Measurements from ENCODE around the gene RAI1. TPM values are rescaled to one million over a fixed set of nuclear protein-coding genes. Genes with fewer than 3 reads are reported as not detected.
A peak's percentile ranks its signal among the peaks of the same experiment; 100 is the strongest.

The RAI1 gene
- total and polyA plus RNA-seq, 2 experiments from 2014 or later = 0.87 to 0.89 TPM

DNA sequence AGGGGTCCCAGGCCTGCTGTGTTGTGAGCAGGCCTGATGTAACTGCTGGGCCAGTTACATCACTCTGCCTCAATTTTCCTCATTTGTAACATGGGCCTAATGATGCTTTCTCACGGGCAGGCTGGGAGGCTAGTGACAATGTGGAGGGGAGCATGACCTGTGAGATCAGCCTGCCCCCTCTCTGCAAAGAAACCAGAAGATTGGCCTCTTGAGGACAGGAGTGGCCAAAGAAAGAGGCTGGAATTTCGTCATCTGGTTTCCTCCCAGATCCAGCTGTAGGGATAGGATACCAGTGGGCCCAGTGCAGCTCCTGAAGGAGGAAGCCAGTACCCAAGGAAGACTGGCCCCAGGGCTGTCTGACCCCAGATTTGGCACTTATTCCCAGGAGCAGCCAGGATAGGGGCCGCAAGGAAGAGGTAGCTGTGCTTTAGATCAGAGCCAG is 156.1 kb downstream of the RAI1 start (continued):
- TF ChIP-seq, protein P1, sequence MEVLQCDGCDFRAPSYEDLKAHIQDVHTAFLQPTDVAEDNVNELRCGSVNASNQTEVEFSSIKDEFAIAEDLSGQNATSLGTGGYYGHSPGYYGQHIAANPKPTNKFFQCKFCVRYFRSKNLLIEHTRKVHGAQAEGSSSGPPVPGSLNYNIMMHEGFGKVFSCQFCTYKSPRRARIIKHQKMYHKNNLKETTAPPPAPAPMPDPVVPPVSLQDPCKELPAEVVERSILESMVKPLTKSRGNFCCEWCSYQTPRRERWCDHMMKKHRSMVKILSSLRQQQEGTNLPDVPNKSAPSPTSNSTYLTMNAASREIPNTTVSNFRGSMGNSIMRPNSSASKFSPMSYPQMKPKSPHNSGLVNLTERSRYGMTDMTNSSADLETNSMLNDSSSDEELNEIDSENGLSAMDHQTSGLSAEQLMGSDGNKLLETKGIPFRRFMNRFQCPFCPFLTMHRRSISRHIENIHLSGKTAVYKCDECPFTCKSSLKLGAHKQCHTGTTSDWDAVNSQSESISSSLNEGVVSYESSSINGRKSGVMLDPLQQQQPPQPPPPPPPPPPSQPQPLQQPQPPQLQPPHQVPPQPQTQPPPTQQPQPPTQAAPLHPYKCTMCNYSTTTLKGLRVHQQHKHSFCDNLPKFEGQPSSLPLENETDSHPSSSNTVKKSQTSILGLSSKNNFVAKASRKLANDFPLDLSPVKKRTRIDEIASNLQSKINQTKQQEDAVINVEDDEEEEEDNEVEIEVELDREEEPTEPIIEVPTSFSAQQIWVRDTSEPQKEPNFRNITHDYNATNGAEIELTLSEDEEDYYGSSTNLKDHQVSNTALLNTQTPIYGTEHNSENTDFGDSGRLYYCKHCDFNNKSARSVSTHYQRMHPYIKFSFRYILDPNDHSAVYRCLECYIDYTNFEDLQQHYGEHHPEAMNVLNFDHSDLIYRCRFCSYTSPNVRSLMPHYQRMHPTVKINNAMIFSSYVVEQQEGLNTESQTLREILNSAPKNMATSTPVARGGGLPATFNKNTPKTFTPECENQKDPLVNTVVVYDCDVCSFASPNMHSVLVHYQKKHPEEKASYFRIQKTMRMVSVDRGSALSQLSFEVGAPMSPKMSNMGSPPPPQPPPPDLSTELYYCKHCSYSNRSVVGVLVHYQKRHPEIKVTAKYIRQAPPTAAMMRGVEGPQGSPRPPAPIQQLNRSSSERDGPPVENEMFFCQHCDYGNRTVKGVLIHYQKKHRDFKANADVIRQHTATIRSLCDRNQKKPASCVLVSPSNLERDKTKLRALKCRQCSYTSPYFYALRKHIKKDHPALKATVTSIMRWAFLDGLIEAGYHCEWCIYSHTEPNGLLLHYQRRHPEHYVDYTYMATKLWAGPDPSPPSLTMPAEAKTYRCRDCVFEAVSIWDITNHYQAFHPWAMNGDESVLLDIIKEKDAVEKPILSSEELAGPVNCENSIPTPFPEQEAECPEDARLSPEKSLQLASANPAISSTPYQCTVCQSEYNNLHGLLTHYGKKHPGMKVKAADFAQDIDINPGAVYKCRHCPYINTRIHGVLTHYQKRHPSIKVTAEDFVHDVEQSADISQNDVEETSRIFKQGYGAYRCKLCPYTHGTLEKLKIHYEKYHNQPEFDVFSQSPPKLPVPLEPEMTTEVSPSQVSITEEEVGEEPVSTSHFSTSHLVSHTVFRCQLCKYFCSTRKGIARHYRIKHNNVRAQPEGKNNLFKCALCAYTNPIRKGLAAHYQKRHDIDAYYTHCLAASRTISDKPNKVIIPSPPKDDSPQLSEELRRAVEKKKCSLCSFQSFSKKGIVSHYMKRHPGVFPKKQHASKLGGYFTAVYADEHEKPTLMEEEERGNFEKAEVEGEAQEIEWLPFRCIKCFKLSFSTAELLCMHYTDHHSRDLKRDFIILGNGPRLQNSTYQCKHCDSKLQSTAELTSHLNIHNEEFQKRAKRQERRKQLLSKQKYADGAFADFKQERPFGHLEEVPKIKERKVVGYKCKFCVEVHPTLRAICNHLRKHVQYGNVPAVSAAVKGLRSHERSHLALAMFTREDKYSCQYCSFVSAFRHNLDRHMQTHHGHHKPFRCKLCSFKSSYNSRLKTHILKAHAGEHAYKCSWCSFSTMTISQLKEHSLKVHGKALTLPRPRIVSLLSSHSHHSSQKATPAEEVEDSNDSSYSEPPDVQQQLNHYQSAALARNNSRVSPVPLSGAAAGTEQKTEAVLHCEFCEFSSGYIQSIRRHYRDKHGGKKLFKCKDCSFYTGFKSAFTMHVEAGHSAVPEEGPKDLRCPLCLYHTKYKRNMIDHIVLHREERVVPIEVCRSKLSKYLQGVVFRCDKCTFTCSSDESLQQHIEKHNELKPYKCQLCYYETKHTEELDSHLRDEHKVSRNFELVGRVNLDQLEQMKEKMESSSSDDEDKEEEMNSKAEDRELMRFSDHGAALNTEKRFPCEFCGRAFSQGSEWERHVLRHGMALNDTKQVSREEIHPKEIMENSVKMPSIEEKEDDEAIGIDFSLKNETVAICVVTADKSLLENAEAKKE (CRISPR knock-in tag; IDR thresholded peaks at IDR 0.05) = no peak
- TF ChIP-seq POLR2AphosphoS5 (IDR thresholded peaks at IDR 0.05; ENCODE audit: low read depth) = peak; percentile 61
- TF ChIP-seq, protein P2, sequence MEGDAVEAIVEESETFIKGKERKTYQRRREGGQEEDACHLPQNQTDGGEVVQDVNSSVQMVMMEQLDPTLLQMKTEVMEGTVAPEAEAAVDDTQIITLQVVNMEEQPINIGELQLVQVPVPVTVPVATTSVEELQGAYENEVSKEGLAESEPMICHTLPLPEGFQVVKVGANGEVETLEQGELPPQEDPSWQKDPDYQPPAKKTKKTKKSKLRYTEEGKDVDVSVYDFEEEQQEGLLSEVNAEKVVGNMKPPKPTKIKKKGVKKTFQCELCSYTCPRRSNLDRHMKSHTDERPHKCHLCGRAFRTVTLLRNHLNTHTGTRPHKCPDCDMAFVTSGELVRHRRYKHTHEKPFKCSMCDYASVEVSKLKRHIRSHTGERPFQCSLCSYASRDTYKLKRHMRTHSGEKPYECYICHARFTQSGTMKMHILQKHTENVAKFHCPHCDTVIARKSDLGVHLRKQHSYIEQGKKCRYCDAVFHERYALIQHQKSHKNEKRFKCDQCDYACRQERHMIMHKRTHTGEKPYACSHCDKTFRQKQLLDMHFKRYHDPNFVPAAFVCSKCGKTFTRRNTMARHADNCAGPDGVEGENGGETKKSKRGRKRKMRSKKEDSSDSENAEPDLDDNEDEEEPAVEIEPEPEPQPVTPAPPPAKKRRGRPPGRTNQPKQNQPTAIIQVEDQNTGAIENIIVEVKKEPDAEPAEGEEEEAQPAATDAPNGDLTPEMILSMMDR (conservative IDR thresholded peaks at IDR 0.05; ENCODE audit: low read depth in 2 of 2) = peak in 1 of 2 experiments; percentile 30; a peak in 1 of 4 replicates
- no peak for TF ChIP-seq STAT1 (IDR thresholded peaks at IDR 0.05; ENCODE audit: unreplicated experiment)

DNA sequence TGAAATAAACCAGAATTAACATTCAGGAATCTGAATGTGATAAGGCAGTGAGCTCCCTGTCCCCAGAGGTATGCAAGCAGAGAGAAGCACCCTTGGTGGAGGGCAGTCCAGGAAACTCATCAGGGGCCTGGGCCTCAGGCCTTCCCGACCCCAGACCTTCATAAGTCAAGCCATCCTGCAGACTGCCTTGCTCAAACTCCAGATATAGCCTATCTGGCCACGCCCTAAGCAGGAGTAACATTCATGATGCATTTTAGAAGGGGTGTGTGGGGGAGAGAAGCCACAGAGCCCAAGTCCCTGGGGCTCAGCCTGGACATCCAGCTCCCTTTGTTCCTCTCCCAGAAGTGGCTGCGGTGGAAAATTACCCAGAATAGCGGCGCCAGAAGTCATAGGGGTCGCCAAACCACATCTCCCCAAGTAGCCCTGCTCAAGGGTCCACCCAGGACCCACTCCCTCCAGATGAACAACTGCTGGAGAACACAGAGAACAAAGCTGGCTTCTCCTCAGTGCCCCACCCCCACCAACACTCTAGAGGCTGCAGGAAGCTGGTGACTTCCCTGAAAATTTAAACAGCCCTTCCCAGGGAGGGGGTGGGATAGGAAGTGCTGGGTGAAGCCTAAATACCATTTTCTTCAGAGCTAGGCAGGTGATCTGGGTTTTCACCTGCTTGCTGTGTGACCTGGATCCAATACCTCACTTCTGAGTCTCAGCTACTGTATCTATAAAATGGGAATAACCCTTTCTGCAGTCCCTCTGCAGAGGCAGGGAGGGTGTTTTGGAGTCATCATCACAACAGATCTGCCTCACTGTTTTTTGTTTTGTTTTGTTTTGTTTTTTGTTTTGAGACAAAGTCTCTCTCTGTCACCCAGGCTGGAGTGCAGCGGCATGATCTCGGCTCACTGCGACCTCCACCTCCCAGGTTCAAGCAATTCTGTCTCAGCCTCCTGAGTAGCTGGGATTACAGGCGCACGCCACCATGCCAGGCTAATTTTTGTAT is 157.0 kb downstream of the RAI1 start:
- Histone ChIP-seq H3K27me3 (ENCODE audit: insufficient read depth) (no peaks in the 10 kb centered on the region), H3F3A (replicated peaks; ENCODE audit: low read depth) (peaks cover 26% of the 10 kb centered on the region), H4K20me1 (replicated peaks; ENCODE audit: insufficient read depth) (peaks cover 26% of the 10 kb centered on the region), H3K36me3 (ENCODE audit: insufficient read depth) (no peaks in the 10 kb centered on the region), H2AFZ (no peak overlapping the region), H3K9me2 (ENCODE audit: insufficient read depth) (no peaks in the 10 kb centered on the region), H3K4me3 (peak overlapping the region; percentile 97; the same call in 1 of the 2 replicates), H3K4me2 (peak overlapping the region; percentile 93), H3K4me1 (ENCODE audit: insufficient read depth) (peaks cover 57% of the 10 kb centered on the region), H3K27ac (ENCODE audit: low read depth) (peak overlapping the region; percentile 98), H3K79me2 (replicated peaks; ENCODE audit: insufficient read depth) (peaks cover 29% of the 10 kb centered on the region)
- DNase-seq (ENCODE audit: low spot score) = peak; percentile 95
- peaks cover 42% of the 10 kb centered on the region for H3K27me3 Mint-ChIP-seq (ENCODE audit: insufficient read depth, low read depth, poor library complexity)
- H3K4me3 Mint-ChIP-seq = peak overlapping the region; percentile 80
- peak; percentile 4 for ATAC-seq
- peak overlapping the region; percentile 99 for H3K27ac Mint-ChIP-seq
- peaks cover 24% of the 10 kb centered on the region for H3K36me3 Mint-ChIP-seq (ENCODE audit: low read depth)
- H3K9me3 Mint-ChIP-seq = no peaks in the 10 kb centered on the region
- peaks cover 71% of the 10 kb centered on the region for H3K4me1 Mint-ChIP-seq
- no peak for TF ChIP-seq JUNB (IDR thresholded peaks at IDR 0.05; ENCODE audit: unreplicated experiment)
- no peak for TF ChIP-seq CREB1 (CRISPR knock-in tag; IDR thresholded peaks at IDR 0.05; ENCODE audit: low read depth)

Measured in GM23338 (cell line).